Renal pelvis (tissue), 4 donors: ENCODE measurements around the gene SEZ6L. TPM values are rescaled to one million over a fixed set of nuclear protein-coding genes. Genes with fewer than 3 reads are reported as not detected.

Experiments
- DNase-seq: peaks from one replicate; pipeline ENCODE4 v3.0.0-alpha.2; 2013
- polyA plus RNA-seq, 3 donors: library from polyadenylated mRNA; unstranded; fragments of 120-200 nt; gene quantifications; one replicate each; pipeline ENCODE4 v1.2.1, GENCODE V29; 2013; ENCODE audit not compliant: insufficient read length in 3 of 3

Gene SEZ6L
- polyA plus RNA-seq, 3 donors: 0.06 to 0.30 (median 0.26) TPM

- DNase-seq: no peak
Observed at GRCh38 chr22:26333088-26333800, 164.0 kb downstream of the SEZ6L start.

DNA sequence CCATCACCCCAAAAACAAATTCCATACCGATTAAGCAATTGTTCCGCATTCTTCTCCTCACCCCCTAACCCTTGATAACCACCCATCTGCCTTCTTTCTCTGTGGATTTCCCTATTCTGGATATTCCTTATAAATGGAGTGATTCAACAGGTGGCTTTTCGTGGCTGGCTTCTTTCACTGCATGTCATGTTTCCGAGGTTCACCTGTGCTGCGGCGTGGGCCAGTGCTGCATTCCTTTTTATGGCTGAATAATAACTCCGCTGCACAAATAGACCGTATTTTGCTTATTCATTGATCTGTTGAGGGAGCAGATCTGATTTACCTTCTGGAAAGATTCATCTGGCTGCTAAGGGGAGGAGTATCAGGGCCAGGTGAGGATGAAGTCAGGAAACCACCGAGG lies 165.0 kb downstream of the SEZ6L start:
- no peak for DNase-seq

GRCh38 chr22:26336773-26337172 lies 167.5 kb downstream of the SEZ6L start:
- DNase-seq: no peak

- no peak for DNase-seq
Observed at GRCh38 chr22:26339755-26340154, 170.5 kb downstream of the SEZ6L start.

- no peak for DNase-seq
Observed at GRCh38 chr22:26342745-26343410, 173.6 kb downstream of the SEZ6L start.

DNA sequence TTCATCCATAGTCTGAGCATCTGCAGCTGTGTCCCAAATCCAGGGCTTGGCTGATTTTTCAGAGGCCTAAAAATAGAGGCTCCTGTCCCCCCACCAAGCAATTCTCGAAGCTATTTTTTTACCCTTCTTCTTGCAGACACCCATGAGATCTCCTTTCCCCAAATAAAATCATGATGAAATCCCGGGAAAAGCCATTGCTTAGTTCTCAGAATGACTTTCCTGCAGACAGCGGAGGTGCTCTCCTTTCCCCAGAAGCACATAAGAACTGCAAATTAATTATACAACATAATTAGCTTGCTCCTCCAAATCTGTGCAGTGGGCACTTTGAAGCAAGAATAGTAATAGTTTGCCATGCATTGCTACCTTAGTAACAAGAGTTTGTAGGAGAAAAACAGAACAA lies 176.2 kb downstream of the SEZ6L start:
- DNase-seq: no peak

DNA sequence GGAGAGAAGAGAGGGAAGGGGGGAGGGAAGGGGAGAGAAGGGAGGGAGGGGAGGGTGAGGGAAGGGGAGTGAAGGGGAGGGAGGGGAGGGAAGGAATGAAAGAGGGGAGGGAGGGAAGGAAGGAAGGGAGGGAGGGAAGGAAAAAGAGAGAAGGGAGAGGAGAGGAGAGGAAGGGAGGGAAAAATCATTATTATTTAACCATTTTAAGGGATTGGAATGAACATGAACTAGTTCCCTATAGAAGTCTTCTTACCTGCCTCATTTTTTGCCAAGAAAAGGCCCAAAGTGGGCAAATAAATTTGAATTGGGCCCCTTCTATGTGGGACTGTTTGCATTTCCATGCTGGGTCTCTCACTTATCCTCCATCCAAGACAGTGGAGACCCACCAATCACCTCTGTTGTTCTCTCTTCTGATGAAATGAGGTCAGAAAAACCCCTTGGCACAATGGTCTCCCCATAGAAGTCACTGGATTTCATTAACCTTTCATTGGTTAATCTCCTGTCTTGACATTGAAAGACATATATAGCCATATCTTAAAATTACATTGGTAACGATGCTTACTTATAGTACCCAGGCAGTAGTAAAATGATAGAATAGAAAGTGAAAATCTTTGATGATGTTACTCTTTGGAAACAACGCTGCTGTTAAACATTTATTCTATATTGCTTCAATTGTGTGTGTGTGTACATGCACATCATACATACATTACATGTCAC lies 179.7 kb downstream of the SEZ6L start:
- no peak for DNase-seq

- no peak for DNase-seq
Observed at GRCh38 chr22:26354707-26355106, 185.4 kb downstream of the SEZ6L start.

GRCh38 chr22:26357281-26357680 lies 188.0 kb downstream of the SEZ6L start:
- no peak for DNase-seq

DNA sequence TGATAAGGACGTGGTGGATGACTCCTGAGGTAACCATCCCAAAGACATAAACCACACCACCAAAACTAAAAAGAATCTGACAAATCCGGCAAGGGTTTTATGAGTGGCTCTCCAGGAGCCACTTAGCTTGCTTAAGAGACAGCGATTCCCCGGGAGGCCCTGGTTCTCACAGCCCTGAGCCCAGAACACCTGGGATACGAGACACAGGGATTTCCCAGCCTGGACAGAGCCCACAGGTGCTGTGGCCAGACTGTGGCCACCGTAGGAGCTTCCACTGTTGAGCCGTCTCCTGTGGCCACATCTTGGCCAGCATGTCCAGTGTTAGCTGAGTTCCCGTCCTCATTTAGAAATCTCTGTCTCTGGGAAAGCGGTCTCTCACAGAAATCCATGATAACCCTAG lies 188.6 kb downstream of the SEZ6L start:
- no peak for DNase-seq

GRCh38 chr22:26359156-26359555 lies 189.9 kb downstream of the SEZ6L start:
- no peak for DNase-seq

GRCh38 chr22:26360169-26360885 lies 191.1 kb downstream of the SEZ6L start:
- peak; percentile 77 for DNase-seq

DNA sequence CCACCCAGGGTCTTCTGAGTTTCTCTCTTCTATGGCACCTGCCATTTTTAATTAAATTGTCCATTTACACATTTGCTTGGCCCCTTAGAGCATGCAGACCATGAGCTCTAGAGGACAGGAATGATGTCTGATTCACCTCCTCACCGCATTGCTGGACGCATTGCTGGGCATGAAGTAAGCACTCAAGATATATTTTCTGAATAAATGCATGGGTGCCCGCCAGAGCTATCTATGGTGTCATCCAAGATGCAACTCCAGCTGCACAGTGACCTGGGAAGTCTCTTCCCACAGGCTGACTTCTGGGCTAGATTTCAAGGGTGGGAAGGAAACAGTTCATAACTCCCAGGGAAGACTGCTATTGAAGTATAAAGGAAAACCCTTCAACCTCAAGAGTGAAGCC lies 193.2 kb downstream of the SEZ6L start:
- DNase-seq: no peak

- peak; percentile 81 for DNase-seq
Observed at GRCh38 chr22:26364066-26365015, 195.1 kb downstream of the SEZ6L start.

DNA sequence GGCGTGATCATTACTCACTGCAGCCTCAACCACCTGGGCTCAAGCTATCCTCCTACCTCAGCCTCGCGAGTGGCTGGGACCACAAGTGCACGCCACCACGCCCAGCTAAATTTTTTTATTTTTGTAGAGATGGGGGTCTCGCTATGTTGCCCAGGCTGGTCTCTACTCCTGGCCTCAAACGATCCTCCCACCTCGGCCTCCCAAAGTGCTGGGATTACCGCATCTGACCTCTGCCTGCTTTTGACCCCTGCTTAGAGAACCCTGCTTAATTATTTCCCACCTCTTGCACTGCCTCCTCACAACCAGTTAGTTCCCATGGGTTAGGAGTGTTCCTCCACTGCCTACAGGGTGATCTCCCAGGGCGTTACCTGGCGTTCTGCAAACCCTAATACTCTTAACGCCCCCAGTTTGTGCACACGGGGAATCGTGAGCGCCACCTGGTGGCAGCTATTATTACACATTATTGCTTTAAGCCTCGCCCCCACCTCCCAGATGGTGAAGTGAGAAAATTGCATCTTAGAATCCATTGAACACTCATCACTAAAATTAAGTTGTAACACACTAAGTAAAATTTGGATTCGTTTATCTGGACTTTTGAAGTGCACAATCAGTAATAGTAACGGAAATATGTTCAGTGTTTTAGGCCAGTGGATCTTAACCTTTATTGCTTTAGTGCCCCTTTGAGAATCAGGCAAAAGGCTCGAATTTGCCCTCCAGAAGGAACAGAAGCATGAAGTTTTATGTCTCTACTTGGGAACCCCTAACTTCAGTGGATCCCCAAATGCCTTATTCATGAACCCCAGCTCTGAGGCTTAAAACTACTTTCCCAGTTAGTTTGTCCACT lies 198.4 kb downstream of the SEZ6L start:
- peak; percentile 35 for DNase-seq

DNA sequence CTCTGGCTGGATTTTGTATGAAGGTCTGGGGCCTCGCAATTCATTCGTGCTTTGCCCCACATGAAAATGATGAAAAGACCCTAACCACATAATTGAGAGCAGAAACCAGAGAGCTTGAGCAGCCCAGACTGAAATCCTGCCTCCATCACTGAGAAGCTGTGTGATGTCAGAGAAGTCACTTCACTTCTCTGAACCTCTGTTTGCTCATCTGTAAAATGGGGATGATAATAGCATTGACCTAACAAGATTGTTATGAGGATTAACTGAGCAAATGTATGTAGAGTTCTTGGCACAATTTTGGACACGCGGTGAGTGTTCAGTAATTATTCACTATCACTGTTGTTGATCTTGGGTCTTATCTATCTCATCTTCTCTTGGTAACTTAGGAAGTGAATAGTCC lies 203.6 kb downstream of the SEZ6L start:
- DNase-seq: no peak

GRCh38 chr22:26374391-26375026 lies 205.2 kb downstream of the SEZ6L start:
- no peak for DNase-seq

GRCh38 chr22:26377170-26377830 lies 208.0 kb downstream of the SEZ6L start:
- DNase-seq: no peak
